Hematopoietic multipotent progenitor cell treated with erythropoietin and hydrocortisone succinate and interleukin-3 and kit ligand, for 8 days (in vitro differentiated cells): ENCODE data around the gene RACK1.
"Not testable (repeated sequence)": the region's sequence is repeated elsewhere in the genome, so short reads cannot be mapped to it uniquely, and the experiment has no call there.

Source experiments
- DNase-seq: peaks from one replicate; pipeline ENCODE4 v3.0.0-alpha.2; 2015

The RACK1 gene

GRCh38 chr5:181212080-181212479, 31.6 kb downstream of the RACK1 start:
- no peak for DNase-seq

- no peak for DNase-seq
Measured at GRCh38 chr5:181211208-181211607, 32.5 kb downstream of the RACK1 start.

GRCh38 chr5:181210698-181211097, 33.0 kb downstream of the RACK1 start:
- DNase-seq, result not testable (repeated sequence)

GRCh38 chr5:181210148-181210547, 33.6 kb downstream of the RACK1 start:
- DNase-seq, result not testable (repeated sequence)

- DNase-seq, result not testable (repeated sequence)
Measured at GRCh38 chr5:181209006-181209405, 34.7 kb downstream of the RACK1 start.

GRCh38 chr5:181207960-181208253, 35.8 kb downstream of the RACK1 start:
- no peak for DNase-seq

GRCh38 chr5:181207214-181207959, 36.3 kb downstream of the RACK1 start:
- peak; percentile 95 for DNase-seq

GRCh38 chr5:181205761-181206649, 37.7 kb downstream of the RACK1 start:
- peak; percentile 43 for DNase-seq

GRCh38 chr5:181204826-181205760, 38.6 kb downstream of the RACK1 start, which contains the start of gene TRIM7:
Gene TRIM7, minus strand, starts transcription at chr5:181205196. Its CDS starts 86 bp downstream, at chr5:181205110.
- DNase-seq, result peak; percentile 46

- no peak for DNase-seq
Measured at GRCh38 chr5:181204113-181204825, 39.4 kb downstream of the RACK1 start.

- DNase-seq, result no peak
Measured at GRCh38 chr5:181203777-181204112, 40.0 kb downstream of the RACK1 start.

- no peak for DNase-seq
Measured at GRCh38 chr5:181203093-181203711, 40.5 kb downstream of the RACK1 start.

- no peak for DNase-seq
Measured at GRCh38 chr5:181200816-181201215, 42.9 kb downstream of the RACK1 start.

- no peak for DNase-seq
Measured at GRCh38 chr5:181199881-181200638, 43.6 kb downstream of the RACK1 start.

GRCh38 chr5:181198905-181199519, 44.7 kb downstream of the RACK1 start:
- no peak for DNase-seq

- no peak for DNase-seq
Measured at GRCh38 chr5:181198106-181198685, 45.5 kb downstream of the RACK1 start.

- no peak for DNase-seq
Measured at GRCh38 chr5:181197326-181197951, 46.3 kb downstream of the RACK1 start.

- no peak for DNase-seq
Measured at GRCh38 chr5:181195249-181195761, 48.4 kb downstream of the RACK1 start.

- peak; percentile 87 for DNase-seq
Measured at GRCh38 chr5:181194489-181195248, 49.0 kb downstream of the RACK1 start.
